Ectodermal cell (in vitro differentiated cells): ENCODE results near the gene IL1RAP.

Experiments
- H3K27ac ChIP-seq: 2 replicates; pipeline ENCODE4 v1.7.0; 2013; ENCODE audit warnings: mild to moderate bottlenecking, low read depth, low read length; ENCODE audit not compliant: insufficient read depth, poor library complexity, severe bottlenecking
- H3K27me3 ChIP-seq: 2 replicates; pipeline ENCODE4 v1.7.0; 2013; ENCODE audit warnings: mild to moderate bottlenecking, low read length; ENCODE audit not compliant: insufficient read depth, control insufficient read depth, poor library complexity, severe bottlenecking
- H3K36me3 ChIP-seq: one replicate; pipeline ENCODE4 v1.7.0; 2013; ENCODE audit warnings: low read length; ENCODE audit not compliant: control insufficient read depth, insufficient read depth
- H3K4me1 ChIP-seq: one replicate; pipeline ENCODE4 v1.7.0; 2013; ENCODE audit warnings: low read length; ENCODE audit not compliant: control insufficient read depth, insufficient read depth
- H3K4me3 ChIP-seq: 2 replicates; pipeline ENCODE4 v1.7.0; 2013; ENCODE audit warnings: low read depth, low read length, control low read depth; ENCODE audit not compliant: insufficient read depth
- H3K9me3 ChIP-seq: 2 replicates; pipeline ENCODE4 v1.7.0; 2013; ENCODE audit warnings: mild to moderate bottlenecking, low read length, moderate library complexity; ENCODE audit not compliant: control insufficient read depth
- WGBS, 2 experiments: methylation state at CpG; one replicate each; pipeline ENCODE4 v1.1.7; 2013; ENCODE audit warnings: missing lambda C conversion rate in 2 of 2; 5-methylcytosine and 5-hydroxymethylcytosine counted together

The IL1RAP gene

DNA sequence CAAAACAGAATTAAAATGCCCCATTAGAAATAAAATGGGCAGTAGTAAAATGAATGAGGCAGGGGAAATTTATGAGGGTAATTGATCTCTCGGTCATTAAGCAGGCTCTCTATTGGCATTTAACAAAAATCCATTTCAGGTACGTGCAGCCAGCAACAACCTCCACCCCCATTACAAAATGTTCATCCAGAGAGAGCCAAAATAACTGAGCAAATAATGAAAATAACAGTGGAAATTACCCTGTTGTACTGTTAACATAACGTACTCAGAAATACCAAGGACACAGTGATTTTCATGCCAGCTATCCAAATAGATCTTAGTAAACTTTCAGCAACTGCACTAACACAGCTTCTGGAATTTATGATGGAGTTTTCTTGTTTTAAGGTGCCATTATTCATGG lies 127.7 kb downstream of the IL1RAP start:
- WGBS, 2 experiments, result 91 to 96% methylated on average over 3 of the region's 3 CpGs
- H3K27me3 ChIP-seq, result no peaks in the 10 kb centered on the region

GRCh38 chr3:190642016-190642415 lies 128.1 kb downstream of the IL1RAP start:
- WGBS, 2 experiments, result 91 to 95% methylated on average over 6 of the region's 6 CpGs
- Histone ChIP-seq H3K27me3 (no peaks in the 10 kb centered on the region), H3K4me3 (no peak overlapping the region), H3K36me3 (no peaks in the 10 kb centered on the region), H3K9me3 (no peaks in the 10 kb centered on the region), H3K27ac (no peak overlapping the region), H3K4me1 (no peaks in the 10 kb centered on the region)

More for the DNA sequence above, 127.7 kb downstream of the IL1RAP start:
- no peak overlapping the region for H3K4me3 ChIP-seq
- no peaks in the 10 kb centered on the region for H3K36me3 ChIP-seq
- no peak overlapping the region for H3K27ac ChIP-seq
- no peaks in the 10 kb centered on the region for H3K9me3 ChIP-seq
- no peaks in the 10 kb centered on the region for H3K4me1 ChIP-seq

DNA sequence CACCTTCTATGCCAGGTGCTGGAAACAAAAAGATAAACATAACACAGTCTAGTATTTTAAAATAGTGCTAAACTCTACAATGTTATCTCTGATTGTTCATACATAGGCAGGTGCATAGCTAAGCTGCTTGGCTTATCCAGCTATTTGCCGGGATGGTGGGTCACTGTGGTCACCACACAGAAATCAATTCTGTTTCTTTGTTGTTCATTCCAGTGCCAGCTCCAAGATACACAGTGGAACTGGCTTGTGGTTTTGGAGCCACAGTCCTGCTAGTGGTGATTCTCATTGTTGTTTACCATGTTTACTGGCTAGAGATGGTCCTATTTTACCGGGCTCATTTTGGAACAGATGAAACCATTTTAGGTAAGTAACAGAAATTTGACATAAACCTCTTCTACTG lies 130.2 kb downstream of the IL1RAP start:
- no peak overlapping the region for H3K27ac ChIP-seq
- 89 to 90% methylated on average over 1 to 2 of the region's 2 CpGs for WGBS, 2 experiments

GRCh38 chr3:190644766-190645165 lies 130.9 kb downstream of the IL1RAP start:
- no peaks in the 10 kb centered on the region for H3K9me3 ChIP-seq
- 85 to 89% methylated on average over 5 of the region's 5 CpGs for WGBS, 2 experiments
- no peak overlapping the region for H3K4me3 ChIP-seq
- H3K4me1 ChIP-seq, result no peaks in the 10 kb centered on the region
- H3K27me3 ChIP-seq, result no peaks in the 10 kb centered on the region
- no peaks in the 10 kb centered on the region for H3K36me3 ChIP-seq
- H3K27ac ChIP-seq, result no peak overlapping the region

More for the DNA sequence above, 130.2 kb downstream of the IL1RAP start:
- Histone ChIP-seq H3K27me3 (no peaks in the 10 kb centered on the region), H3K36me3 (no peaks in the 10 kb centered on the region), H3K4me1 (no peaks in the 10 kb centered on the region), H3K9me3 (no peaks in the 10 kb centered on the region), H3K4me3 (no peak overlapping the region)

- WGBS, 2 experiments, result 82 to 93% methylated on average over 2 to 3 of the region's 4 CpGs
- Histone ChIP-seq H3K9me3 (no peaks in the 10 kb centered on the region), H3K27ac (no peak overlapping the region), H3K36me3 (no peaks in the 10 kb centered on the region), H3K4me1 (no peaks in the 10 kb centered on the region), H3K4me3 (no peak overlapping the region), H3K27me3 (no peaks in the 10 kb centered on the region)
These were observed 132.1 kb downstream of the IL1RAP start for GRCh38 chr3:190645932-190646460.

DNA sequence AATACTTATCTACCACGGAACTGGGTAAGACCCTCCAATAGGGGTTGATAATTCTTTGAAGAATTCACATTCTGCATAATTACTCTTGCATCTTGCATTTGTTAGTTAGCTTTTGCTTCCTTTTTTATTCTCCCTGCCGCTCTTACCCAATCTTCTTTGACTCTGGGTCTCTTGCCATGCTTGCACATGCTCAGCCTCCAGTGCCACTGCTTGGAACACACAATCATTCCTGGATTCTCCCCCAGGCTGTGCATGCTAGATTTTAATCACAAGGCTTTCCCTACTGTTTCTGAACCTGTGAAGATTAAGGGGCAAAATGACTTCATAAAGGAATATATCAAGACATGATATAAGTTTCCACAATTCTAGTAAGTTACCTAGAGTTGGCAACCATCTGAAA lies 133.1 kb downstream of the IL1RAP start:
- Histone ChIP-seq H3K27ac (no peak overlapping the region), H3K27me3 (no peaks in the 10 kb centered on the region), H3K4me3 (no peak overlapping the region), H3K4me1 (no peaks in the 10 kb centered on the region), H3K9me3 (no peaks in the 10 kb centered on the region), H3K36me3 (no peaks in the 10 kb centered on the region)
- WGBS, 2 experiments, result 89 to 93% methylated on average over 2 of the region's 2 CpGs

- H3K27me3 ChIP-seq, result no peaks in the 10 kb centered on the region
- H3K4me1 ChIP-seq, result no peaks in the 10 kb centered on the region
- no peak overlapping the region for H3K4me3 ChIP-seq
- H3K9me3 ChIP-seq, result no peaks in the 10 kb centered on the region
- 93 to 95% methylated on average over 5 of the region's 5 CpGs for WGBS, 2 experiments
- no peaks in the 10 kb centered on the region for H3K36me3 ChIP-seq
- no peak overlapping the region for H3K27ac ChIP-seq
These were observed 142.0 kb downstream of the IL1RAP start for GRCh38 chr3:190655933-190656332.

- no peak overlapping the region for H3K27ac ChIP-seq
- no peak overlapping the region for H3K4me3 ChIP-seq
- WGBS, 2 experiments, result 92 to 96% methylated on average over 1 of the region's 1 CpG
- H3K36me3 ChIP-seq, result no peaks in the 10 kb centered on the region
- no peaks in the 10 kb centered on the region for H3K9me3 ChIP-seq
- H3K27me3 ChIP-seq, result no peaks in the 10 kb centered on the region
- no peaks in the 10 kb centered on the region for H3K4me1 ChIP-seq
These were observed 144.2 kb downstream of the IL1RAP start for GRCh38 chr3:190658106-190658505.

GRCh38 chr3:190666821-190667220 lies 152.9 kb downstream of the IL1RAP start:
- Histone ChIP-seq H3K4me1 (no peaks in the 10 kb centered on the region), H3K27ac (no peak overlapping the region), H3K27me3 (no peaks in the 10 kb centered on the region), H3K9me3 (no peaks in the 10 kb centered on the region), H3K36me3 (no peaks in the 10 kb centered on the region), H3K4me3 (no peak overlapping the region)
- WGBS, 2 experiments, result 82 to 84% methylated on average over 2 of the region's 2 CpGs

- 69% methylated on average over 3 of the region's 4 CpGs; no CpG with 5 or more reads in 1 of the 2 experiments for WGBS, 2 experiments
- Histone ChIP-seq H3K4me3 (no peak overlapping the region), H3K27ac (no peak overlapping the region), H3K36me3 (no peaks in the 10 kb centered on the region), H3K4me1 (no peaks in the 10 kb centered on the region), H3K9me3 (no peaks in the 10 kb centered on the region), H3K27me3 (no peaks in the 10 kb centered on the region)
These were observed 157.8 kb downstream of the IL1RAP start for GRCh38 chr3:190671658-190672057.

DNA sequence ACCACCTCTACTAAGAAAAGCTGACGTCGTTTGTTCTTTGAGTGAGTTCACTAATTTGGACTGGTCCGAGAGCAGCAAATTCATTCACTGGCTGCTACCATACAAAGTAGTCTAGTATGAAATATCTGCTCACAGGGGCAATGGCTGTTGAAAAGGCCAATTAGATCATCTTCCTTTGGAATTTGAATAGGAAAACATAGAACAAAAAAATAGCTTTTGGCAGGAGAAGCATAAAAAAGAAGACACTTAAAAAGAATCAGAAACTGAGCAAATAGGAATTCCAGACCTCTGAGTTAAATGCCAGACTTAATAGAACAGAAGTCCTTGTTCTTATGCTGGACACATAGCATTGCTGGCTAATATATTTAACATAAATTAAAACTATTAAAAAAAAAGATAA lies 159.3 kb downstream of the IL1RAP start:
- Histone ChIP-seq H3K27me3 (no peaks in the 10 kb centered on the region), H3K27ac (no peak overlapping the region), H3K4me1 (no peaks in the 10 kb centered on the region), H3K4me3 (no peak overlapping the region), H3K9me3 (no peaks in the 10 kb centered on the region), H3K36me3 (no peaks in the 10 kb centered on the region)
- 95 to 100% methylated on average over 3 of the region's 3 CpGs for WGBS, 2 experiments
